HEK293 (cell line): Measurements from ENCODE around the gene TRIM62.

Experiments
- CTCF ChIP-seq: fragments of 450-650 bp; formaldehyde crosslinking; IDR thresholded peaks from 2 replicates; pipeline ENCODE4 v1.5.1; 2016; ENCODE audit warnings: missing biosample characterization, missing genetic modification characterization
- KLF9 ChIP-seq: fragments of 450-650 bp; formaldehyde crosslinking; IDR thresholded peaks from 2 replicates; pipeline ENCODE4 v1.5.1; 2016; ENCODE audit warnings: missing biosample characterization, missing genetic modification characterization, low read depth
- MYNN ChIP-seq: fragments of 450-650 bp; formaldehyde crosslinking; IDR thresholded peaks from 2 replicates; pipeline ENCODE4 v1.5.1; 2016; ENCODE audit warnings: missing biosample characterization, missing genetic modification characterization, borderline replicate concordance
- PATZ1 ChIP-seq: fragments of 450-650 bp; formaldehyde crosslinking; IDR thresholded peaks from 2 replicates; pipeline ENCODE4 v1.5.1; 2016; ENCODE audit warnings: missing biosample characterization, missing genetic modification characterization
- YY1 ChIP-seq: fragments of 450-650 bp; formaldehyde crosslinking; IDR thresholded peaks from 2 replicates; pipeline ENCODE4 v1.5.1; 2018; ENCODE audit warnings: missing biosample characterization, missing genetic modification characterization
- ZNF280C ChIP-seq: fragments of 450-650 bp; formaldehyde crosslinking; IDR thresholded peaks from 2 replicates; pipeline ENCODE4 v1.5.1; 2016; ENCODE audit warnings: missing biosample characterization, missing genetic modification characterization
- ZNF561 ChIP-seq: fragments of 450-650 bp; IDR thresholded peaks from 2 replicates; pipeline ENCODE4 v1.5.1; 2018; ENCODE audit warnings: missing biosample characterization, missing genetic modification characterization, borderline replicate concordance
- ZNF596 ChIP-seq: fragments of 450-650 bp; IDR thresholded peaks from 2 replicates; pipeline ENCODE4 v1.5.0; 2018; ENCODE audit warnings: missing biosample characterization, mild to moderate bottlenecking, missing genetic modification characterization, moderate library complexity
- ZSCAN5A ChIP-seq: fragments of 450-650 bp; formaldehyde crosslinking; IDR thresholded peaks from 2 replicates; pipeline ENCODE4 v1.5.1; 2016; ENCODE audit warnings: missing biosample characterization, missing genetic modification characterization

GRCh38 chr1:33169290-33170055 is 12.4 kb downstream of the TRIM62 start:
- no peak for TF ChIP-seq PATZ1 (tag by site-specific recombination)
- no peak for TF ChIP-seq CTCF
- TF ChIP-seq ZSCAN5A (tag by site-specific recombination), result no peak
- TF ChIP-seq ZNF596 (tag by site-specific recombination), result no peak
- TF ChIP-seq ZNF280C, result no peak
- TF ChIP-seq YY1, result no peak
- no peak for TF ChIP-seq ZNF561 (tag by site-specific recombination)
- no peak for TF ChIP-seq KLF9 (tag by site-specific recombination)
- no peak for TF ChIP-seq MYNN (tag by site-specific recombination)
